HEK293 (cell line): ENCODE data around the gene FKBP14.

Source experiments
- CTCF ChIA-PET: fragments of 350-600 bp; formaldehyde crosslinking; extraction: SDS; loops from one replicate; lab custom pipeline; 2021; ENCODE audit warnings: antibody characterized with exemption; lab: Yijun Ruan, JAX
- POLR2A ChIA-PET: fragments of 300-600 bp; formaldehyde crosslinking; extraction: SDS; loops from one replicate; lab custom pipeline; 2020; ENCODE audit warnings: antibody characterized with exemption, inconsistent platforms; lab: Yijun Ruan, JAX
- H3K27ac ChIP-seq: fragments of 200-500 bp; sonication (Bioruptor generic); 2 replicates; pipeline ENCODE4 v1.5.1; 2014; ENCODE audit warnings: low read depth, low read length, control low read depth, inconsistent platforms; ENCODE audit errors: extremely low read depth
- H3K36me3 ChIP-seq, 2 experiments: fragments of 200-500 bp in 1 of 2; sonication (Bioruptor generic) in 1 of 2; 1 replicate in 1 of 2; 2 replicates in 1 of 2; pipeline ENCODE4 v1.5.1; 2014 to 2017; ENCODE audit warnings: inconsistent platforms in 2 of 2, low read length in 2 of 2; ENCODE audit not compliant: control insufficient read depth in 2 of 2, insufficient read depth in 1 of 2
- H3K4me1 ChIP-seq: fragments of 200-500 bp; sonication (Bioruptor generic); 2 replicates; pipeline ENCODE4 v1.5.1; 2014; ENCODE audit warnings: mild to moderate bottlenecking, low read length, inconsistent platforms; ENCODE audit not compliant: control insufficient read depth, insufficient read depth
- H3K4me3 ChIP-seq: 2 replicates; pipeline ENCODE4 v1.5.1; 2011; ENCODE audit warnings: low read depth, mild to moderate bottlenecking, control low read depth, low read length, moderate library complexity
- H3K9me3 ChIP-seq: fragments of 200-500 bp; sonication (Bioruptor generic); 2 replicates; pipeline ENCODE4 v1.5.1; 2014; ENCODE audit warnings: low read depth, low read length, inconsistent platforms; ENCODE audit not compliant: control insufficient read depth, insufficient read depth
- GFI1B ChIP-seq: fragments of 450-650 bp; formaldehyde crosslinking; IDR thresholded peaks from 2 replicates; pipeline ENCODE4 v1.5.1; 2016; ENCODE audit warnings: missing biosample characterization, missing genetic modification characterization
- KLF10 ChIP-seq: fragments of 450-650 bp; IDR thresholded peaks from 2 replicates; pipeline ENCODE4 v1.5.1; 2018; ENCODE audit warnings: missing biosample characterization, mild to moderate bottlenecking, missing genetic modification characterization
- RBAK ChIP-seq: fragments of 450-650 bp; formaldehyde crosslinking; IDR thresholded peaks from 2 replicates; pipeline ENCODE4 v1.5.1; 2016; ENCODE audit warnings: missing biosample characterization, missing genetic modification characterization
- TRIM28 ChIP-seq: IDR thresholded peaks from 2 replicates; pipeline ENCODE4 v1.6.1; 2011; ENCODE audit warnings: low read length, control low read depth, borderline replicate concordance
- ZNF112 ChIP-seq: fragments of 450-650 bp; formaldehyde crosslinking; IDR thresholded peaks from 2 replicates; pipeline ENCODE4 v1.5.0; 2017; ENCODE audit warnings: missing biosample characterization, missing genetic modification characterization
- ZNF140 ChIP-seq: fragments of 450-650 bp; formaldehyde crosslinking; IDR thresholded peaks from 2 replicates; pipeline ENCODE4 v1.5.1; 2016; ENCODE audit warnings: missing biosample characterization, missing genetic modification characterization
- ZNF184 ChIP-seq: fragments of 450-650 bp; IDR thresholded peaks from 2 replicates; pipeline ENCODE4 v1.5.1; 2018; ENCODE audit warnings: missing biosample characterization, mild to moderate bottlenecking, missing genetic modification characterization
- ZNF24 ChIP-seq: fragments of 450-650 bp; formaldehyde crosslinking; IDR thresholded peaks from 2 replicates; pipeline ENCODE4 v1.5.1; 2016; ENCODE audit warnings: missing biosample characterization, missing genetic modification characterization
- ZNF324 ChIP-seq: fragments of 450-650 bp; formaldehyde crosslinking; IDR thresholded peaks from 2 replicates; pipeline ENCODE4 v1.5.1; 2016; ENCODE audit warnings: missing biosample characterization, missing genetic modification characterization
- ZNF366 ChIP-seq: fragments of 450-650 bp; formaldehyde crosslinking; conservative IDR thresholded peaks from 2 replicates; pipeline ENCODE4 v1.5.1; 2016; ENCODE audit warnings: missing biosample characterization, missing genetic modification characterization
- ZNF37A ChIP-seq: fragments of 450-650 bp; IDR thresholded peaks from 2 replicates; pipeline ENCODE4 v1.5.1; 2018; ENCODE audit warnings: missing biosample characterization, missing genetic modification characterization
- ZNF514 ChIP-seq: fragments of 450-650 bp; formaldehyde crosslinking; IDR thresholded peaks from 2 replicates; pipeline ENCODE4 v1.5.1; 2016; ENCODE audit warnings: missing biosample characterization, missing genetic modification characterization
- ZNF544 ChIP-seq: fragments of 450-650 bp; formaldehyde crosslinking; IDR thresholded peaks from 2 replicates; pipeline ENCODE4 v1.5.0; 2017; ENCODE audit warnings: missing biosample characterization, missing genetic modification characterization
- ZNF596 ChIP-seq: fragments of 450-650 bp; IDR thresholded peaks from 2 replicates; pipeline ENCODE4 v1.5.0; 2018; ENCODE audit warnings: missing biosample characterization, mild to moderate bottlenecking, missing genetic modification characterization, moderate library complexity
- ZNF629 ChIP-seq: fragments of 450-650 bp; formaldehyde crosslinking; IDR thresholded peaks from 2 replicates; pipeline ENCODE4 v1.5.1; 2017; ENCODE audit warnings: missing biosample characterization, missing genetic modification characterization
- ZNF785 ChIP-seq: fragments of 450-650 bp; formaldehyde crosslinking; IDR thresholded peaks from 2 replicates; pipeline ENCODE4 v1.5.1; 2016; ENCODE audit warnings: missing biosample characterization, missing genetic modification characterization
- TF ChIP-seq, protein P1 (sequence below): fragments of 450-650 bp; formaldehyde crosslinking; IDR thresholded peaks from 2 replicates; pipeline ENCODE4 v1.5.1; 2016; ENCODE audit warnings: missing biosample characterization, missing genetic modification characterization
- TF ChIP-seq, protein P2 (sequence below): fragments of 450-650 bp; formaldehyde crosslinking; conservative IDR thresholded peaks from 2 replicates; pipeline ENCODE4 v1.5.1; 2016; ENCODE audit warnings: low read depth, missing biosample characterization, missing genetic modification characterization
- TF ChIP-seq, protein P3 (sequence below): fragments of 450-650 bp; formaldehyde crosslinking; IDR thresholded peaks from 2 replicates; pipeline ENCODE4 v1.5.1; 2016; ENCODE audit warnings: missing biosample characterization, missing genetic modification characterization
- TF ChIP-seq, protein P4 (sequence below): fragments of 450-650 bp; formaldehyde crosslinking; IDR thresholded peaks from 2 replicates; pipeline ENCODE4 v1.5.1; 2016; ENCODE audit warnings: missing biosample characterization, missing genetic modification characterization

The FKBP14 gene

DNA sequence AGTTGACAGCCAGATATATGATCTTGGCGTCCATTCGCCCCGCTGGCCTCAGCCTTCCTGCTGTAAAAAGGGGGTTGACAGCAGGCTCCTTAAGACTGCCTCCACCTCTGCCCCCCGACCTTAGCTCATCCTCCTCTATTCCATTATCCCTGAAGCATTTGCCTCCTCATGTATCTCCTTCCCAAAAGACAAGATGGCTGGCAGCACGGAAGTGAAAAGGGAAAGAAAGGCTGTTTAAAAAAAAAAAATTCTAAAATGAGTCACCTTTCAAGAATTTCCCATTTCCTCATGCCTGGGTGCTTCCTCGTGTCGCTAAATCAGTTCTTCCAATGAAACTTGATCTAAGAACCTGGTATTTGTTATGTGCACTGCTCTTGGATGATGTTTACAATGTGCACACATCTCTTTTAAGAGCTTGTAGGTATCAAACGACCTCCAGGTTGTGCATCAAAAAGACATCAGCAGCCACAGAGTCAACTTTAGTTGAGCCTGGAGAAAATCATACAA, 38.6 kb downstream of the FKBP14 start (continued):
- TF ChIP-seq, protein P1, sequence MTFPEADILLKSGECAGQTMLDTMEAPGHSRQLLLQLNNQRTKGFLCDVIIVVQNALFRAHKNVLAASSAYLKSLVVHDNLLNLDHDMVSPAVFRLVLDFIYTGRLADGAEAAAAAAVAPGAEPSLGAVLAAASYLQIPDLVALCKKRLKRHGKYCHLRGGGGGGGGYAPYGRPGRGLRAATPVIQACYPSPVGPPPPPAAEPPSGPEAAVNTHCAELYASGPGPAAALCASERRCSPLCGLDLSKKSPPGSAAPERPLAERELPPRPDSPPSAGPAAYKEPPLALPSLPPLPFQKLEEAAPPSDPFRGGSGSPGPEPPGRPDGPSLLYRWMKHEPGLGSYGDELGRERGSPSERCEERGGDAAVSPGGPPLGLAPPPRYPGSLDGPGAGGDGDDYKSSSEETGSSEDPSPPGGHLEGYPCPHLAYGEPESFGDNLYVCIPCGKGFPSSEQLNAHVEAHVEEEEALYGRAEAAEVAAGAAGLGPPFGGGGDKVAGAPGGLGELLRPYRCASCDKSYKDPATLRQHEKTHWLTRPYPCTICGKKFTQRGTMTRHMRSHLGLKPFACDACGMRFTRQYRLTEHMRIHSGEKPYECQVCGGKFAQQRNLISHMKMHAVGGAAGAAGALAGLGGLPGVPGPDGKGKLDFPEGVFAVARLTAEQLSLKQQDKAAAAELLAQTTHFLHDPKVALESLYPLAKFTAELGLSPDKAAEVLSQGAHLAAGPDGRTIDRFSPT (tag by site-specific recombination), result peak; percentile 40; the same call in 1 of the 2 replicates
- TF ChIP-seq ZNF629 (tag by site-specific recombination) (peak; percentile 40; the same call in 1 of the 2 replicates), ZNF24 (tag by site-specific recombination) (peak; percentile 87), GFI1B (peak; percentile 63; the same call in 1 of the 2 replicates), ZNF37A (no peak), KLF10 (tag by site-specific recombination) (0 out of 2 replicates have a peak, but pooled peaks have one; percentile 36), ZNF184 (peak; percentile 9; the same call in 1 of the 2 replicates), TRIM28 (no peak), ZNF366 (tag by site-specific recombination) (peak; percentile 59; the same call in 1 of the 2 replicates), ZNF112 (tag by site-specific recombination) (no peak), ZNF596 (tag by site-specific recombination) (no peak)
- TF ChIP-seq, protein P2, sequence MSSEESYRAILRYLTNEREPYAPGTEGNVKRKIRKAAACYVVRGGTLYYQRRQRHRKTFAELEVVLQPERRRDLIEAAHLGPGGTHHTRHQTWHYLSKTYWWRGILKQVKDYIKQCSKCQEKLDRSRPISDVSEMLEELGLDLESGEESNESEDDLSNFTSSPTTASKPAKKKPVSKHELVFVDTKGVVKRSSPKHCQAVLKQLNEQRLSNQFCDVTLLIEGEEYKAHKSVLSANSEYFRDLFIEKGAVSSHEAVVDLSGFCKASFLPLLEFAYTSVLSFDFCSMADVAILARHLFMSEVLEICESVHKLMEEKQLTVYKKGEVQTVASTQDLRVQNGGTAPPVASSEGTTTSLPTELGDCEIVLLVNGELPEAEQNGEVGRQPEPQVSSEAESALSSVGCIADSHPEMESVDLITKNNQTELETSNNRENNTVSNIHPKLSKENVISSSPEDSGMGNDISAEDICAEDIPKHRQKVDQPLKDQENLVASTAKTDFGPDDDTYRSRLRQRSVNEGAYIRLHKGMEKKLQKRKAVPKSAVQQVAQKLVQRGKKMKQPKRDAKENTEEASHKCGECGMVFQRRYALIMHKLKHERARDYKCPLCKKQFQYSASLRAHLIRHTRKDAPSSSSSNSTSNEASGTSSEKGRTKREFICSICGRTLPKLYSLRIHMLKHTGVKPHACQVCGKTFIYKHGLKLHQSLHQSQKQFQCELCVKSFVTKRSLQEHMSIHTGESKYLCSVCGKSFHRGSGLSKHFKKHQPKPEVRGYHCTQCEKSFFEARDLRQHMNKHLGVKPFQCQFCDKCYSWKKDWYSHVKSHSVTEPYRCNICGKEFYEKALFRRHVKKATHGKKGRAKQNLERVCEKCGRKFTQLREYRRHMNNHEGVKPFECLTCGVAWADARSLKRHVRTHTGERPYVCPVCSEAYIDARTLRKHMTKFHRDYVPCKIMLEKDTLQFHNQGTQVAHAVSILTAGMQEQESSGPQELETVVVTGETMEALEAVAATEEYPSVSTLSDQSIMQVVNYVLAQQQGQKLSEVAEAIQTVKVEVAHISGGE (tag by site-specific recombination), result no peak
- TF ChIP-seq, protein P3, sequence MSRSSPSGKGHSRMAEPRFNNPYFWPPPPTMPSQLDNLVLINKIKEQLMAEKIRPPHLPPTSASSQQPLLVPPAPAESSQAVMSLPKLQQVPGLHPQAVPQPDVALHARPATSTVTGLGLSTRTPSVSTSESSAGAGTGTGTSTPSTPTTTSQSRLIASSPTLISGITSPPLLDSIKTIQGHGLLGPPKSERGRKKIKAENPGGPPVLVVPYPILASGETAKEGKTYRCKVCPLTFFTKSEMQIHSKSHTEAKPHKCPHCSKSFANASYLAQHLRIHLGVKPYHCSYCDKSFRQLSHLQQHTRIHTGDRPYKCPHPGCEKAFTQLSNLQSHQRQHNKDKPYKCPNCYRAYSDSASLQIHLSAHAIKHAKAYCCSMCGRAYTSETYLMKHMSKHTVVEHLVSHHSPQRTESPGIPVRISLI (tag by site-specific recombination), result peak; percentile 84

DNA sequence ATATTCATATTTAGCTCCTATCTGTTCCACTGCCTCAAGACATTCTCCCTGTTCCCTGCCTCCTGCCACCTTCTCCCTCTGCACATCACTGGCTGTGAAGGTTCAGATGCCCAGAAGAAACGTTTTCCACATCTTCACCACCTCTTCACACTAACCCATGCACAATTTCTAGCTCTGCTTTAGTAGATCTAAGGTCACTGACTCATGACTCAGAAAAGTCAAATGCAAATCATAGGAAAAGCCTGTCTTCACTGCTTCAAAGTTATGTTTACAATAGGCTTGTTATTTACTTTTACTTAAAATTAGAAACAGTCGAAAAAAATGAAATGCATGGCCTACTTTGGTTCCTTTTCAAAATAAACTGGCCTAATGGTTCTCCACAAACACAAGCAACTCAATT, 39.4 kb downstream of the FKBP14 start:
- Histone ChIP-seq H3K36me3 (peaks cover 0 to 11% of the 10 kb centered on the region in 2 experiments; a peak in 1 of 3 replicates), H3K4me1 (peaks cover 5% of the 10 kb centered on the region), H3K9me3 (no peaks in the 10 kb centered on the region), H3K4me3 (no peak overlapping the region), H3K27ac (peak overlapping the region; percentile 89; the same call in 1 of the 2 replicates)
- CTCF ChIA-PET, result interaction anchor here (0.6 to 0.9 kb wide), 2 partner anchors 9 to 14 kb away, joined by 3 to 4 read pairs; no protein-coding TSS in a partner anchor
- POLR2A ChIA-PET, result interaction anchor here (1.2 to 1.5 kb wide), 2 partner anchors 10 to 18 kb away, joined by 3 read pairs; no protein-coding TSS in a partner anchor
- TF ChIP-seq ZNF514, result no peak
- TF ChIP-seq ZNF324 (tag by site-specific recombination), result no peak
- TF ChIP-seq ZNF785 (tag by site-specific recombination), result no peak
- TF ChIP-seq, protein P4, sequence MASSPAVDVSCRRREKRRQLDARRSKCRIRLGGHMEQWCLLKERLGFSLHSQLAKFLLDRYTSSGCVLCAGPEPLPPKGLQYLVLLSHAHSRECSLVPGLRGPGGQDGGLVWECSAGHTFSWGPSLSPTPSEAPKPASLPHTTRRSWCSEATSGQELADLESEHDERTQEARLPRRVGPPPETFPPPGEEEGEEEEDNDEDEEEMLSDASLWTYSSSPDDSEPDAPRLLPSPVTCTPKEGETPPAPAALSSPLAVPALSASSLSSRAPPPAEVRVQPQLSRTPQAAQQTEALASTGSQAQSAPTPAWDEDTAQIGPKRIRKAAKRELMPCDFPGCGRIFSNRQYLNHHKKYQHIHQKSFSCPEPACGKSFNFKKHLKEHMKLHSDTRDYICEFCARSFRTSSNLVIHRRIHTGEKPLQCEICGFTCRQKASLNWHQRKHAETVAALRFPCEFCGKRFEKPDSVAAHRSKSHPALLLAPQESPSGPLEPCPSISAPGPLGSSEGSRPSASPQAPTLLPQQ (tag by site-specific recombination), result no peak
- TF ChIP-seq ZNF140 (tag by site-specific recombination), result no peak
- no peak for TF ChIP-seq ZNF544 (tag by site-specific recombination)
- TF ChIP-seq, protein P2 (tag by site-specific recombination), result no peak
- no peak for TF ChIP-seq RBAK (tag by site-specific recombination)
